Adipocyte (in vitro differentiated cells): ENCODE data around the gene SPG21.

Source experiments
- DNase-seq: peaks from one replicate; pipeline ENCODE4 v3.0.0-alpha.2; 2015; ENCODE audit warnings: low read depth
- H3K27me3 ChIP-seq: replicated peaks from 2 replicates; pipeline ENCODE4 v1.7.0; 2013; ENCODE audit warnings: mild to moderate bottlenecking, low read length, moderate library complexity; ENCODE audit not compliant: control insufficient read depth, insufficient read depth
- H3K36me3 ChIP-seq: 2 replicates; pipeline ENCODE4 v1.7.0; 2013; ENCODE audit warnings: low read length, mild to moderate bottlenecking, moderate library complexity; ENCODE audit not compliant: control insufficient read depth, insufficient read depth, severe bottlenecking
- H3K4me1 ChIP-seq: 2 replicates; pipeline ENCODE4 v1.7.0; 2013; ENCODE audit warnings: mild to moderate bottlenecking, low read length, moderate library complexity; ENCODE audit not compliant: control insufficient read depth, insufficient read depth
- H3K4me3 ChIP-seq: 2 replicates; pipeline ENCODE4 v1.7.0; 2013; ENCODE audit warnings: mild to moderate bottlenecking, low read length, moderate library complexity
- H3K9ac ChIP-seq: 2 replicates; pipeline ENCODE4 v1.7.0; 2013; ENCODE audit warnings: mild to moderate bottlenecking, low read length, moderate library complexity
- H3K9me3 ChIP-seq: 2 replicates; pipeline ENCODE4 v1.7.0; 2013; ENCODE audit warnings: mild to moderate bottlenecking, low read length, moderate library complexity; ENCODE audit not compliant: control insufficient read depth

Gene SPG21

GRCh38 chr15:64938192-64938591, 51.5 kb downstream of the SPG21 start:
- Histone ChIP-seq H3K4me1 (peaks cover 14% of the 10 kb centered on the region), H3K36me3 (no peaks in the 10 kb centered on the region)

GRCh38 chr15:64934023-64934422, 55.7 kb downstream of the SPG21 start:
- no peak for DNase-seq
- Histone ChIP-seq H3K4me3 (no peak overlapping the region), H3K9me3 (no peaks in the 10 kb centered on the region), H3K9ac (no peak overlapping the region), H3K4me1 (no peaks in the 10 kb centered on the region), H3K27me3 (no peaks in the 10 kb centered on the region), H3K36me3 (no peaks in the 10 kb centered on the region)

More at GRCh38 chr15:64938192-64938591, 51.5 kb downstream of the SPG21 start:
- no peak for DNase-seq
- Histone ChIP-seq H3K27me3 (no peaks in the 10 kb centered on the region), H3K4me3 (no peak overlapping the region), H3K9me3 (no peaks in the 10 kb centered on the region), H3K9ac (no peak overlapping the region)

GRCh38 chr15:64931381-64931780, 58.3 kb downstream of the SPG21 start:
- Histone ChIP-seq H3K4me3 (no peak overlapping the region), H3K9me3 (no peaks in the 10 kb centered on the region), H3K27me3 (no peaks in the 10 kb centered on the region), H3K9ac (no peak overlapping the region), H3K4me1 (no peaks in the 10 kb centered on the region), H3K36me3 (no peaks in the 10 kb centered on the region)
- DNase-seq, result no peak

- no peak overlapping the region for H3K4me3 ChIP-seq
- no peak overlapping the region for H3K9ac ChIP-seq
- no peaks in the 10 kb centered on the region for H3K36me3 ChIP-seq
- no peak for DNase-seq
- no peaks in the 10 kb centered on the region for H3K27me3 ChIP-seq
- H3K4me1 ChIP-seq, result no peaks in the 10 kb centered on the region
- no peaks in the 10 kb centered on the region for H3K9me3 ChIP-seq
These were observed 58.8 kb downstream of the SPG21 start for GRCh38 chr15:64930778-64931371.

GRCh38 chr15:64930019-64930652, 59.6 kb downstream of the SPG21 start:
- no peak for DNase-seq
- no peaks in the 10 kb centered on the region for H3K36me3 ChIP-seq
- no peak overlapping the region for H3K4me3 ChIP-seq
- no peaks in the 10 kb centered on the region for H3K4me1 ChIP-seq
- no peaks in the 10 kb centered on the region for H3K9me3 ChIP-seq
- no peak overlapping the region for H3K9ac ChIP-seq
- H3K27me3 ChIP-seq, result no peaks in the 10 kb centered on the region

- no peak for DNase-seq
- Histone ChIP-seq H3K4me1 (no peaks in the 10 kb centered on the region), H3K9me3 (no peaks in the 10 kb centered on the region)
These were observed 61.0 kb downstream of the SPG21 start for GRCh38 chr15:64928626-64929220.

GRCh38 chr15:64926661-64927060, 63.1 kb downstream of the SPG21 start:
- Histone ChIP-seq H3K4me1 (peaks cover 12% of the 10 kb centered on the region), H3K36me3 (no peaks in the 10 kb centered on the region), H3K9me3 (no peaks in the 10 kb centered on the region), H3K4me3 (no peak overlapping the region), H3K27me3 (no peaks in the 10 kb centered on the region), H3K9ac (no peak overlapping the region)
- no peak for DNase-seq

More at GRCh38 chr15:64928626-64929220, 61.0 kb downstream of the SPG21 start:
- no peaks in the 10 kb centered on the region for H3K36me3 ChIP-seq
- no peak overlapping the region for H3K9ac ChIP-seq
- H3K27me3 ChIP-seq, result no peaks in the 10 kb centered on the region
- no peak overlapping the region for H3K4me3 ChIP-seq

- DNase-seq, result no peak
- H3K36me3 ChIP-seq, result no peaks in the 10 kb centered on the region
- no peaks in the 10 kb centered on the region for H3K9me3 ChIP-seq
- H3K9ac ChIP-seq, result no peak overlapping the region
- H3K27me3 ChIP-seq, result no peaks in the 10 kb centered on the region
- peaks cover 12% of the 10 kb centered on the region for H3K4me1 ChIP-seq
- H3K4me3 ChIP-seq, result no peak overlapping the region
These were observed 64.1 kb downstream of the SPG21 start for GRCh38 chr15:64925335-64926330.

GRCh38 chr15:64923546-64923945, 66.2 kb downstream of the SPG21 start:
- H3K9ac ChIP-seq, result no peak overlapping the region
- H3K4me1 ChIP-seq, result peaks cover 12% of the 10 kb centered on the region
- no peaks in the 10 kb centered on the region for H3K27me3 ChIP-seq
- H3K9me3 ChIP-seq, result no peaks in the 10 kb centered on the region
- no peaks in the 10 kb centered on the region for H3K36me3 ChIP-seq
- H3K4me3 ChIP-seq, result no peak overlapping the region
- DNase-seq, result no peak

- no peak overlapping the region for H3K4me3 ChIP-seq
- no peaks in the 10 kb centered on the region for H3K27me3 ChIP-seq
- no peaks in the 10 kb centered on the region for H3K36me3 ChIP-seq
- no peaks in the 10 kb centered on the region for H3K9me3 ChIP-seq
- H3K4me1 ChIP-seq, result peaks cover 12% of the 10 kb centered on the region
- peak; percentile 24 for DNase-seq
- H3K9ac ChIP-seq, result no peak overlapping the region
These were observed 68.0 kb downstream of the SPG21 start for GRCh38 chr15:64921711-64922110.

GRCh38 chr15:64919721-64920120, 70.0 kb downstream of the SPG21 start:
- no peak for DNase-seq
- peaks cover 12% of the 10 kb centered on the region for H3K4me1 ChIP-seq
- no peaks in the 10 kb centered on the region for H3K9me3 ChIP-seq
- no peak overlapping the region for H3K9ac ChIP-seq
- H3K36me3 ChIP-seq, result no peaks in the 10 kb centered on the region
- no peaks in the 10 kb centered on the region for H3K27me3 ChIP-seq
- no peak overlapping the region for H3K4me3 ChIP-seq
